Pancreas (tissue), 10 donors: ENCODE data around the gene HDGFL3. TPM values are rescaled to one million over a fixed set of nuclear protein-coding genes. Genes with fewer than 3 reads are reported as not detected.

Source experiments
- ATAC-seq, 4 donors: fragments of 200-7000 bp; cut with Tn5 transposase; one replicate each; pipeline versions ENCODE4 v1.8.0 to v1.9.1; 2020; ENCODE audit warnings: mild to moderate bottlenecking in 4 of 4, moderate library complexity in 4 of 4
- DNase-seq, 6 donors: peaks; one replicate each; pipeline ENCODE4 v3.0.0-alpha.2; 2020
- FAIRE-seq: peaks from 2 replicates; lab custom pipeline; 2012; peaks lifted over from hg19 to GRCh38; lab: Jason Lieb, UNC
- H3K27ac ChIP-seq, 4 donors: fragments of 200-600 bp; sonication (generic); 1 replicate in 3 of 4; 2 replicates in 1 of 4; pipeline versions ENCODE4 v1.5.0 to v1.8.0; 2020
- H3K27me3 ChIP-seq, 4 donors: fragments of 200-600 bp; one replicate each; pipeline ENCODE4 v1.8.0; 2021
- H3K36me3 ChIP-seq, 3 donors: fragments of 200-600 bp; sonication (generic) in 1 of 3; one replicate each; pipeline versions ENCODE4 v1.5.0 to v1.8.0; 2020 to 2021
- H3K4me1 ChIP-seq, 3 donors: fragments of 200-600 bp; one replicate each; pipeline ENCODE4 v1.8.0; 2021
- H3K4me3 ChIP-seq, 4 donors: fragments of 200-600 bp; sonication (generic) in 2 of 4; one replicate each; pipeline versions ENCODE4 v1.5.0 to v1.8.0; 2020 to 2021
- H3K9me3 ChIP-seq, 4 donors: fragments of 200-600 bp; one replicate each; pipeline ENCODE4 v1.8.0; 2021
- WGBS, 2 donors: extraction: QIAGEN DNeasy Blood & Tissue Kit; methylation state at CpG; one replicate each; pipeline ENCODE4 v1.1.7; 2013; 5-methylcytosine and 5-hydroxymethylcytosine counted together
- intact Hi-C, 3 donors: fragments of 100-400 bp; cut with DNase I; formaldehyde crosslinking; loops; one replicate each; pipeline versions ENCODE4 v1.11.1 to v1.14.2; 2022
- polyA plus RNA-seq, 2 donors: library from polyadenylated mRNA; stranded (reverse); fragments of 200-250 nt; gene quantifications; one replicate each; pipeline ENCODE4 v1.2.3, GENCODE V29; 2013
- total RNA-seq, 6 donors: library from RNA; stranded (reverse); fragmentation: NEBNext Ultra II Directional in 4 of 6; extraction: Animal tissue kit (Norgen Biotek cat#: 25700) in 4 of 6; gene quantifications; one replicate each; pipeline versions ENCODE4 v1.2.1 to v1.2.4, GENCODE V29; 2021 to 2023
- TF ChIP-seq, protein P1 (sequence below), 4 donors: fragments of 200-600 bp; sonication (generic) in 3 of 4; IDR thresholded peaks; one replicate each; pipeline versions ENCODE4 v1.5.0 to v1.8.0; 2021; ENCODE audit warnings: antibody characterized with exemption in 4 of 4
- donor health status: healthy with polysubstance abuse.
- donor health status: DM: no; HTN: no; CAD: no; lungs with moderate emphysema.
- donor health status: DM: no; HTN: no; CAD: no.
- donor health status: control.
- donor health status: control.
- donor health status: Bipolar disorder and iron deficiency.
- donor health status: DM: yes; HTN: yes; CAD: no.
- donor health status: DM: no; HTN: no; CAD: no.
- donor health status: DM: no; HTN: no; CAD: no.
- donor health status: DM: yes; HTN: yes; CAD: no.

HDGFL3 gene
- total and polyA plus RNA-seq, 8 donors, result 3.0 to 17.2 (median 7.9) TPM

DNA sequence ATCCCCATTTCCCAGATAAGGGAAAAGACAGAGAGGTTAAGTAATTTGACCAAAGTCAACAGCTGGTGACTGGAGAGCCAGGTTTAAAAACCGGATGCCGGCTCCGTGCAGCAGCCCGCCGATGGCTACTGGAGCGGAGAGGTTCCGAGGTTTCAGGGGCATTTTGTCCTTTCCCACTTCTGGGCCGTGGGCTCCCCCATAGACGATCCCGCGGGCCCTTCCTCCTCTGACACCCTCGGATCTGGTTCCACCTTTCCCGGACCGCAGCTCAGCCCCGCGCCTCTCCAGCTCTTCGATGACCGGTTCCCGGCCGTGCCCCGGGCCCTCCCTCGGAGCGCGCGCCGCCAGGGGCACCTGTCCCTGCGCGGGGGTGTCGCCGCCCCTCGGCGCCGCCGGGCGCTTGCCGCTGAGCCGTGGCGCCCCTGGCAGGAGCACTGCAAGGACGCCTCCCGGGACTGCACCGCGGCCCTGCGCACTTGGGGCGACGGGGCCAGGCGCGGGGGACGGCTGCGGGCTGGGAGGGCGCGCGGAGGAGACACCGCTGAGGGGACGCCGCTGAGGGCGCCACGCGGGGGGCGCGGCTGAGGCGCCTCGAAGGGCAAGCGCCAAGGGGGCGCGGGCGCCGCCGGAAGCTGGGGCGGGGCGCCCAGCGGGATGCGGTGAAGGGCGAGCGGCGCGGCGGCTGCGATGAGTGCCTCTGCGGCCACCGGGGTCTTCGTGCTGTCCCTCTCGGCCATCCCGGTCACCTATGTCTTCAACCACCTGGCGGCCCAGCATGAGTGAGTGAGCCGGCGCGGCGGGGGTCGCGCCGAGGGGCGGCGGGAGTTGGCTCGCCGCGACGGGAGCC is 100.4 kb downstream of the HDGFL3 start, which contains the start of gene TM6SF1:
Gene TM6SF1, plus strand, starts transcription at position 652 of the 847 bp plus-strand sequence. Its CDS starts 36 bp downstream, at position 688.
- ATAC-seq (peak in 3 of 4 donors; percentile 22 to 55 (median 49)), DNase-seq (peak in 2 of 6 donors; percentile 40 to 66), FAIRE-seq (no peak)
- WGBS, 2 donors, result 1 to 2% methylated on average over 52 to 97 of the region's 97 CpGs
- TF ChIP-seq, protein P1, sequence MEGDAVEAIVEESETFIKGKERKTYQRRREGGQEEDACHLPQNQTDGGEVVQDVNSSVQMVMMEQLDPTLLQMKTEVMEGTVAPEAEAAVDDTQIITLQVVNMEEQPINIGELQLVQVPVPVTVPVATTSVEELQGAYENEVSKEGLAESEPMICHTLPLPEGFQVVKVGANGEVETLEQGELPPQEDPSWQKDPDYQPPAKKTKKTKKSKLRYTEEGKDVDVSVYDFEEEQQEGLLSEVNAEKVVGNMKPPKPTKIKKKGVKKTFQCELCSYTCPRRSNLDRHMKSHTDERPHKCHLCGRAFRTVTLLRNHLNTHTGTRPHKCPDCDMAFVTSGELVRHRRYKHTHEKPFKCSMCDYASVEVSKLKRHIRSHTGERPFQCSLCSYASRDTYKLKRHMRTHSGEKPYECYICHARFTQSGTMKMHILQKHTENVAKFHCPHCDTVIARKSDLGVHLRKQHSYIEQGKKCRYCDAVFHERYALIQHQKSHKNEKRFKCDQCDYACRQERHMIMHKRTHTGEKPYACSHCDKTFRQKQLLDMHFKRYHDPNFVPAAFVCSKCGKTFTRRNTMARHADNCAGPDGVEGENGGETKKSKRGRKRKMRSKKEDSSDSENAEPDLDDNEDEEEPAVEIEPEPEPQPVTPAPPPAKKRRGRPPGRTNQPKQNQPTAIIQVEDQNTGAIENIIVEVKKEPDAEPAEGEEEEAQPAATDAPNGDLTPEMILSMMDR (IDR thresholded peaks at IDR 0.05), result no peak
- Histone ChIP-seq H3K4me1 (peaks cover 0 to 4% (median 3%) of the 10 kb centered on the region in 3 donors), H3K36me3 (no peaks in the 10 kb centered on the region), H3K9me3 (no peaks in the 10 kb centered on the region), H3K4me3 (peak within 1 kb of the TSS; percentile 9 to 55 (median 34)), H3K27me3 (peaks cover 0 to 7% (median 0%) of the 10 kb centered on the region in 4 donors), H3K27ac (peak within 1 kb of the TSS in 2 of 4 donors; percentile 39 to 52)
- intact Hi-C loops, result no loop called here

DNA sequence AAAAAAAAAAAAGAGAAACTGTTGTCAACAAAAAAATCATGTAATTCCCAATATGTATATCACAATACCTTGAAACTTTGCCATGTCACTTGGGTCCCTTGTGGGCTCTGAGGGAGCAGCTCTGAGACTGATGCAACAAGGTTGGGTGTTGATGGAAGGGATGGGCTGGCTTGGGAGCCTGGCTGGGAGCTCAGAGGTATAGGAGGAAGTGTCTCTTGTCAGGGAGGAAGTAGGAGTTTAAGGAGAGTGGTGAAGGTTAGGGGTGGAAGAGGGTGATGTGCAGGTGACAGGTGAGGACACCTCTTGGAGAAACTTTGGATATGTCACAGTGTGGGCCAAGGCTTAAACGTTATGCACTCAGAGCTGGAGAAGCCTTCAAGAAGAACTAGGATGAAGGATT is 102.2 kb downstream of the HDGFL3 start:
- H3K27me3 ChIP-seq, result peaks cover 0 to 7% (median 0%) of the 10 kb centered on the region in 4 donors
- ATAC-seq (no peak), FAIRE-seq (no peak)

GRCh38 chr15:83104141-83104540 is 103.5 kb downstream of the HDGFL3 start:
- DNase-seq, result no peak
- peaks cover 0 to 7% (median 0%) of the 10 kb centered on the region in 4 donors for H3K27me3 ChIP-seq
- no peaks in the 10 kb centered on the region for H3K36me3 ChIP-seq
- TF ChIP-seq, protein P1 (IDR thresholded peaks at IDR 0.05), result no peak
- ATAC-seq, result no peak
- intact Hi-C loops, result no loop called here
- H3K27ac ChIP-seq, result no peak overlapping the region
- FAIRE-seq, result no peak
- 79 to 86% methylated on average over 4 of the region's 4 CpGs for WGBS, 2 donors
- no peak overlapping the region for H3K4me3 ChIP-seq
- H3K9me3 ChIP-seq, result no peaks in the 10 kb centered on the region
- H3K4me1 ChIP-seq, result peaks cover 0 to 4% (median 3%) of the 10 kb centered on the region in 3 donors

More for the DNA sequence above, 102.2 kb downstream of the HDGFL3 start:
- WGBS, 2 donors, result 31 to 40% methylated on average over 1 of the region's 1 CpG
- no peak for DNase-seq
- H3K36me3 ChIP-seq, result no peaks in the 10 kb centered on the region
- TF ChIP-seq, protein P1 (IDR thresholded peaks at IDR 0.05), result no peak
- H3K4me1 ChIP-seq, result peaks cover 0 to 4% (median 3%) of the 10 kb centered on the region in 3 donors
- intact Hi-C loops, result no loop called here
- H3K9me3 ChIP-seq, result no peaks in the 10 kb centered on the region
- H3K27ac ChIP-seq, result no peak overlapping the region
- H3K4me3 ChIP-seq, result no peak overlapping the region

DNA sequence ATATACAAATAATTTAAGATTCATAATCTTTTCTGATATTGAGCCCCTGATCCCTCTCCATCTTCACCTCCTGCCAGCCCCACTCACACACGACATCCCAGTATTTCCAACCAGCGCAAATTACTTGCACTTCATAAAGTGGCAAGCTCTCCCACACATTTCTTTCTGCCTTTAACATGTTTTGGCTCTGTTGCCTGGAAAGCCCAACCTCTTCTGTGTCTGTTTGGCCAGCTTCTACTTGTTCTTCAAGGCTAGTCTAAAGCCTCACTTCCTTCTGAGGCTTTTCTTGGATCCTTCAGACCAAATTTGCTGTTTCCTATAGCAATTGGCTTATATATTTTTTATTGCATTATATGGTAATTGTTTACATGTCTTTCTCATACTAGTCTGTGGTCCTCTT is 105.3 kb downstream of the HDGFL3 start:
- Histone ChIP-seq H3K4me1 (no peaks in the 10 kb centered on the region), H3K27ac (no peak overlapping the region), H3K27me3 (peaks cover 0 to 4% (median 0%) of the 10 kb centered on the region in 4 donors), H3K9me3 (no peaks in the 10 kb centered on the region), H3K4me3 (no peak overlapping the region), H3K36me3 (no peaks in the 10 kb centered on the region)
- WGBS, 2 donors, result 63 to 65% methylated on average over 2 of the region's 2 CpGs
- intact Hi-C loops, result no loop called here
- TF ChIP-seq, protein P1 (IDR thresholded peaks at IDR 0.05), result no peak
- DNase-seq (no peak), ATAC-seq (no peak), FAIRE-seq (no peak)
